Progenitor cell of endocrine pancreas (in vitro differentiated cells): Measurements from ENCODE around the gene CTNNB1. TPM values are rescaled to one million over a fixed set of nuclear protein-coding genes. Genes with fewer than 3 reads are reported as not detected.

Experiments used
- DNase-seq: peaks from one replicate; pipeline ENCODE4 v3.0.0; 2021; ENCODE audit warnings: low spot score; ENCODE audit not compliant: unreplicated experiment
- H3K27ac Mint-ChIP-seq: 2 replicates; pipeline ENCODE4 v1.8.0; 2021; ENCODE audit warnings: mild to moderate bottlenecking, moderate library complexity, mixed read lengths
- H3K27me3 Mint-ChIP-seq: 2 replicates; pipeline ENCODE4 v1.8.0; 2021; ENCODE audit warnings: mixed read lengths
- H3K36me3 Mint-ChIP-seq: 2 replicates; pipeline ENCODE4 v1.8.0; 2022; ENCODE audit warnings: mixed read lengths; ENCODE audit not compliant: insufficient read depth
- H3K4me1 Mint-ChIP-seq: 2 replicates; pipeline ENCODE4 v1.8.0; 2021; ENCODE audit warnings: low read depth, mixed read lengths
- H3K4me3 Mint-ChIP-seq: 2 replicates; pipeline ENCODE4 v1.8.0; 2021; ENCODE audit warnings: low read depth, mild to moderate bottlenecking, moderate library complexity, mixed read lengths
- H3K9me3 Mint-ChIP-seq: 2 replicates; pipeline ENCODE4 v1.8.0; 2021; ENCODE audit warnings: low read depth, mixed read lengths
- CTCF ChIP-seq: fragments of 200-600 bp; sonication (generic); IDR thresholded peaks from one replicate; pipeline ENCODE4 v1.5.0; 2021; ENCODE audit warnings: antibody characterized with exemption, mild to moderate bottlenecking; ENCODE audit not compliant: unreplicated experiment
- total RNA-seq: library from RNA; stranded (reverse); gene quantifications from 2 replicates; pipeline ENCODE4 v1.2.1, GENCODE V29; 2021

CTNNB1 gene
- total RNA-seq, 1 donor from 2014 or later: 504 TPM

GRCh38 chr3:41243183-41243582, 43.9 kb downstream of the CTNNB1 start:
- H3K36me3 Mint-ChIP-seq: peaks cover 18% of the 10 kb centered on the region
- TF ChIP-seq CTCF: no peak
- DNase-seq: no peak
- no peaks in the 10 kb centered on the region for H3K27me3 Mint-ChIP-seq
- H3K27ac Mint-ChIP-seq: peak overlapping the region; percentile 9
- no peaks in the 10 kb centered on the region for H3K4me1 Mint-ChIP-seq
- H3K9me3 Mint-ChIP-seq: no peaks in the 10 kb centered on the region
- H3K4me3 Mint-ChIP-seq: no peak overlapping the region

GRCh38 chr3:41244620-41245336, 45.5 kb downstream of the CTNNB1 start:
- Mint-ChIP-seq H3K27me3 (no peaks in the 10 kb centered on the region), H3K9me3 (no peaks in the 10 kb centered on the region), H3K27ac (peak overlapping the region; percentile 15), H3K4me1 (no peaks in the 10 kb centered on the region), H3K36me3 (peaks cover 5% of the 10 kb centered on the region), H3K4me3 (no peak overlapping the region)
- DNase-seq: no peak
- no peak for TF ChIP-seq CTCF

- TF ChIP-seq CTCF: no peak
- DNase-seq: no peak
- no peaks in the 10 kb centered on the region for H3K4me1 Mint-ChIP-seq
- no peaks in the 10 kb centered on the region for H3K9me3 Mint-ChIP-seq
- no peak overlapping the region for H3K4me3 Mint-ChIP-seq
- H3K27ac Mint-ChIP-seq: no peak overlapping the region
- no peaks in the 10 kb centered on the region for H3K27me3 Mint-ChIP-seq
- H3K36me3 Mint-ChIP-seq: peaks cover 2% of the 10 kb centered on the region
These were observed 48.0 kb downstream of the CTNNB1 start for GRCh38 chr3:41247055-41248004.

GRCh38 chr3:41248525-41248924, 49.2 kb downstream of the CTNNB1 start:
- Mint-ChIP-seq H3K27ac (no peak overlapping the region), H3K27me3 (no peaks in the 10 kb centered on the region), H3K4me1 (no peaks in the 10 kb centered on the region), H3K9me3 (peaks cover under 1% of the 10 kb centered on the region), H3K36me3 (no peaks in the 10 kb centered on the region), H3K4me3 (no peak overlapping the region)
- DNase-seq: no peak
- no peak for TF ChIP-seq CTCF

GRCh38 chr3:41249318-41249717, 50.0 kb downstream of the CTNNB1 start:
- H3K36me3 Mint-ChIP-seq: no peaks in the 10 kb centered on the region
- H3K9me3 Mint-ChIP-seq: peaks cover 4% of the 10 kb centered on the region
- no peaks in the 10 kb centered on the region for H3K27me3 Mint-ChIP-seq
- H3K27ac Mint-ChIP-seq: no peak overlapping the region
- no peak for DNase-seq
- no peak for TF ChIP-seq CTCF
- H3K4me3 Mint-ChIP-seq: no peak overlapping the region
- no peaks in the 10 kb centered on the region for H3K4me1 Mint-ChIP-seq
